ENCODE results near the gene TRPM3.
A peak's percentile ranks its signal among the peaks of the same experiment; 100 is the strongest.

TRPM3 gene

DNA sequence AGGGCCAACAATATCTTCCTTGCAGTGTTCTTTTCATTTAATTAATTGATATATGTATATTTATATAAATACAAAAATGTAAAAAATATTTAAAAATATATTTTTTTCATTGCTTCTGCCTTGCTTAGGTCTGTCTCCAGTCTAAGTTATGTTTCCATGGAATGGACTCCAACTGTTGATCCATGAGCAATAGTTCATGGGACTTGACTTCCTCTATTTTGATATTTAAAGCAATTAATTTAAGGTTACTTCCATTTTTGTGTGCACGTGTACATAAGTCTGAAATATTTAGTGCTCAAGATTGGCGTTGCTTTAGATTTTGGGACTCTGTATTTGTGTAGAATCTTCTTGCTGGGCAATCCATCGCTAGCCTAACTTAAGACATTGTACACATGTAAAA is 551.6 kb downstream of the TRPM3 start:
- DNase-seq = no peak

DNA sequence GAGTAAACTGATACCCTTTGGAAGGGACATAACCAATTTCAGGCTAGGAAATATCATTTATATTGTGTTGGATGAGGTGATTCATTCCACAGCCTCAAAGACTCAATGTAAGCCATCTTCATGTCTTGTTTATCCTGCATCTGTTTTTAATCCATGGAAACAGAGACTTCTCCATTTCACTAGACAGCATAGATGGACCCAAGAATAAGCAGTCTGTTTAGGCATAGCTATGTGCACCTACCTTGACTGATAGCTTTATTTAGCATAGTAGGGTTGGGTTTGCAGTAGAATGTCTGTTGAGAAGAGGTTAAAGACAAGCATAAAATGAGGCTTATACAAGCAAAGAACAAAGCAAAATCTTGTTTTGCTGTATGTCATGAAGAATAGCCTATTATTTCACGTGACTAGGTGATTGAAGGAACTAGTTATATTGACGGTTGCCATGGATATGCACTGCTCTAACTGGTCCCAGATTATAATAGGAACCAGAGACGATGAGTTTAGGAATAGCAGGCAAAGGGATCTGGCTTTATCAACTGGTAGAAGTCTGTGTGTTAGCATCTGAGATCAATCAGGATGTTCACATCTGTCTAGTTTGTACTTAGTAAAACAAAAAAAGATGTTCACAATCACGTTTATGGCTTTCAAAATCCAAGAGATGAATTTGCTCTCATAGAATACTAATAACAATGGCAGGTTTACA is 552.2 kb downstream of the TRPM3 start:
- DNase-seq = no peak

DNA sequence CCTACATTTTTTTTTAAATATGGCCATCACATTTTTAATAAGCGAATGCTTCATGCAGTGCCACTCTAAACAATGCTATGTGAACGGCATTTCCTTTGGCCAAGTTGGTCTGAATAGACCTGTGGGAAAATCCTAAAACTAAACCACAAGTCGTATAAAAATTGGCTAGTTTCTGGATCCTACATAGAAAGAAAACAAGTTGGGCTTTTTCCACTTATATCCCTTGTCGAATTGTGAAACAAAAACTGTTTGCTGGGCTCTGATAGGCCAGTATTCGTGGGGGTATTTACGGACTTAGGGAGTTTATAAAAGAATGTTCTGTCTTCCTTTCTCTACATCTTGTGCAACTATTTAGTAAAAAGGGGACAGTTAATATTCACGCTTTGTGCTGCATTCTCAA is 553.9 kb downstream of the TRPM3 start:
- no peak for DNase-seq

DNA sequence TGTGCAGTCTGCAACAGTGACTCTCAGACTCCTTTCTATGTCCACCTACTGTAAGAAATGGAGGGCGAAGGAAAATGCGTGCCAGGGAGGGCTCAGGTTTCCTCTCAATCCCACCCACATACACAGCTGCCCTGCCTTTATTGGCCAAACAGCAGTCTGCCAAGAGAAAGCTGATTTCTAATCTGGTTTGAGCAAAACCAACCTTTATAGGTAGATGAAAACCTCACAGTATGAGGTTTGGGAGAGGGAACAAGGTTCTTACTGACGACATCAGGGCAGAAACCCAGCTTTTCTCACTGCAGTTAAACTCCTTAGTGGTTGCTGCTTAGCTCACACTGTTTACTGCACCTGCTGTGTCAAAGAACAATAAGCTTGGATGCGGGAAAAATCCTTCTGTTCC is 554.7 kb downstream of the TRPM3 start:
- no peak for DNase-seq

DNA sequence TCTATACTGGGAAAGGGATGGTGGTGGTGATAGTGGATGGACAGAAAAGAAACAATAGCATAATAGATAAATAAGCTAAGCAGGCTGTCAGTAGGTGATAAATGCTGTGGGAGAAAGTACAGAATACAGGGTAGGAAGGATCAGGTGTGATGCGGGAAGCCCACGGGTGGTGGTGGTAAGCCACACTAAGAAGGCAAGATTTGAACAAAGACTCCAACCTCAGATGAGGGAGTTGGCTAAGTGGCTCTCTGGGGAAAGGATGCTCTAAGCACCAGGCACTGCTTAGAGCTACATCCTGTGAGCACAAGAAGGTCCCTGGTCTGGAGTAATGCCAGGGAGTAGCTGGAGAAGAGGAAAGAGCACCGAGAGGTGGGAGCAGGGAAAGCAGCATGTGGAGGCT is 555.4 kb downstream of the TRPM3 start:
- no peak for DNase-seq

DNA sequence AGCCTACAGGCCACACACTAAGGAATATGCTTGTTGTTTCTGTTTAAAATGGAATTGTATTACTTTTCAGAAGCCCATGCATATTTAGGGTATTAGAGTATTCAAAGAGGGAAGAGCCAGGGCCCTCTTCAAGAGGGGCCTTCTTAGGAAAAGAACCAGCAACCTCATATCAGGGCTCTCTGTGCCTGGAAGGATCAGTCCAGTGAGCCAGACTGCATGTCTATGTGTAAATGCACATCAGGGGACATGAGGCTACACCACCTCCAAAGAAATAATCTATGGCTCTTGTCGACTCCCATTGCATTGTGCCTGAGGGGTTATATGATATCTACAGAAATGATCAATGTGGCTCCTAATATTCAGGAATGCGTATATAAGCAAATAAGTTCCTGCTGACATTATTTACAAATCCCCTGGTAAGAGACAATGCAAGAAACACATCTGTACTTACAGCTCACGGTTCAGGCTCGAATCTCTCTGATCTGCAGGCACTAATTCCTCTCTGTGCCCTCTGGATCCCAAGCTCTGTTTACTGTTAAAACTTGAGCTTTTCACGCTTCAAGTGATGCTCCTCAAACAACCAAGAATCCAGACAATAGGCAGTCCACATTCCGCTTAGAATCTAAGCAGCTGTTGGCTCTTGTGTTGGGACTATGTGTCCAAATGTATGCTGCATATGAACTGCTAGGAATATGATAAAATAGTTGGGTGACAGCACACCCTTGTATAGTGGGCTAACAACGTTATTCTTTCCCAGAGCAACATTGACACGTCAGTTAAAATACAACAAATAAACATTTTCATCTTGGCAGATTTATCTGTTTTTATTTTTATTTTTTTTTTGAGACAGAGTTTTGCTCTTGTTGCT is 556.7 kb downstream of the TRPM3 start:
- no peak for DNase-seq

DNA sequence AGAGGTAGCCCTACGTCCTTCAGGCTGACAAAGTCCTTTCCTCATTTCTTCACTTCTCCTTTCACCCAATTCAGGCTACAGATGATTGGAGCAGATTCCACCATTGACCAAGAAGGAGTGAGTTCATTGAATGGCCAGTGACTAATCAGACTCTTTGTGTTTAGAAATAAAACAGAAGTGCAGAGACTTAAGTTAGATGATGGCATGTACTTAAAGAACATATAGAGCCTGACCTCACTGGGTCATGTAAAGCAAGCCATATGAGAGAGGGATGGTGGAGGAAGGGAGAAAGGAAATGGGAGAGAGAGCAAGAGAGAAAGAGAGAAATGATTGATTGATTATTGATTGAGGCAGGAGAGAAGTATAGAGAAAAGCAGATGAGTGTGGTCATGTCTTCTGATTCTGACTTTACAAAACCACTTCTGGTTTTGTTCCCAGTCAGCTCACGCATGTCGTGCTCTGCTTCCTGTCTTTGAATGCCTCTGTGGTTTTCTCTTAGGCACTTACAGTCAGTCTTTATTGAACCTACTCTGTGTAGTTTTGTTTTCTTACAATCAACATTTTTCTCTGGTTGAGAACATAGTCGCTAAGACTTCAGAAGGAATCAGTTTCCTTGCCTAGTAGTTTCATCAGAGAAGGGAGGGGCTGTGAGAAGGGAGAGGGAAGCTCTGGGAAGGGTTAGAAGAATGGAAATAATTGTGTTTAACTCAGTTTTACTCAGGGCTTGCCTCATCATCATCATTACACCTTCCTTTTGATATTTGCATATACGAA is 557.8 kb downstream of the TRPM3 start:
- DNase-seq = no peak

DNA sequence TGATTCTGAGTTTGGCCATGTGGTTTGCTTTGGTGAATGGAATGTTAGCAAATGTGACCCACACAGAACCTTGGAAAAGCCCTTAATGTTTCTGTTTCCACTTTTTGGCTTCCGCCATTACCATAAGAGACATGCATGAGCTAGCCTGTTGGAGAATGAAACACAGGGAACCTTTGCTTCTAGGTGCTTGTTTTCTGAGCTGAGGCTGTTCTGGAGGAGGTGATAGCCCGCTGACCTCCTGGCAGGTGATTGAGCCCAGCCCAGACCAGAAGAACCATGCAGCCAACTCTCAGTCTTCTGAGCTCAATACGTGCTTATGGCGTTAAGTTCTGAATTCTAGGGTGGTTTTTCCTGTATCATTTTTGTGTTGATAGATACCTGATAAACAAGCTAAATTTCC is 558.4 kb downstream of the TRPM3 start:
- DNase-seq = no peak

DNA sequence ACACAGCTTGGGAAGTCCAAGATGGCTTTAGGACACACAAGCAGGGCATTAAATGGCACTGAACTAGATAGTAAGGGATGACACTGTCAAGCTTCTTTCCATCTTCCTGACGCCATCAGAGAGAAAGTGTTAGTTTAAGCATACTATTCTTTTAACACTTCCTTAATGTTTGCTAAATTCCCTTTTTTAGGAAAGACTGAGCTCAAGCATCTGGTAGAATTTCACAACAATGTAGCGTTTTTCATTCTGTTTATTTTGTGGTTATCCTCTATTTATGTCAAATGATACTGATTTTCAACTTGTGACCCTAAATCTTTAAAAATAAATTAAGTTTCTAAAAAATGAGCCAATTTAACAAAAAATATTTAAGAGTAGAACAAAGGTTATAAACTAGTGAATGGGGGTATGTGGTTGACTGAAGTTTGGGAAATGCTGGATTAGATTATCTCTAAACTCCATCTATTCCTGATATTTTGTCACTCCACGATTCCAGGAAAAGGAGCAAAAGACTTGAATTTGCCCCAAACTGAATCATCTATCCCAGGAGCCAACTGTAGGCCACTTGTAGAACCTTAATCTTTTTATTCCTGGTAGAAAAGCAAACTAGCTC is 559.5 kb downstream of the TRPM3 start:
- no peak for DNase-seq

DNA sequence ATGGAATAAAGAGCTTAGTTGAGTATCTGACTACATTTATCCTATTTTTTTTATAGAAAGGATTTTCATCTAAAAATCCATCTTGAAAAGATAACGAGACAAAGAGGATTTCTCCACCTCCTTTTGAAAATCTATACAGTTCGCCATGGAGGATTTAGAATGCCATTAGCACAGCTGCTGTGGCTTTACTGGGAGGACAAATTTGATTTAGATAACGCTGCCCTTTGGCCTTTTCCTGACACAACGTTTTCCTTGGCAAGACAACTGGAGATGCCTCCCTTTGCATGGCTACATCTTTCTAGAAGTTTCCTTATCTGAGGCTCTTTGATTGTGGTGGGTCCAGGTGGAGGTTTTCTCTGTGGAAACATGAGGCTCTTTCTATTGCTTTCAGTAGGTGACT is 560.3 kb downstream of the TRPM3 start:
- DNase-seq = no peak

DNA sequence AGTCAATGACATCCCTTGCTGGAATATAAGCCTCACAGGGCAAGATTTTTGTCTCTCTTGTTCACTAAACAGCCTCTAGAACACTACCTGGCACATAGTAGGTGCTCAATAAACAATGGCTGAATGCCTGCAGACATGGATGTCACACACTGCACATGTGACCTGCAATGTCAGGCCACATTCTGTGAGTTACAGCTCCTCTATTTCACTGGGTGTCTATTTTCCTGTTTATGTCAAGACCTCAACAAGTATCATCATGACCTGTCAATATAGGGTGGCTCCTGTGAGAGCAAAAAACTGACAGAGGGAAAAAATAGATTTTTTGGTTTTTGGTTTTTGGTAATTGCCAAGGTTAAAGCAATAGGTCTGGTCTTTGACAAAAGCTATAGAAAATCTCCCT is 562.3 kb downstream of the TRPM3 start:
- no peak for DNase-seq

DNA sequence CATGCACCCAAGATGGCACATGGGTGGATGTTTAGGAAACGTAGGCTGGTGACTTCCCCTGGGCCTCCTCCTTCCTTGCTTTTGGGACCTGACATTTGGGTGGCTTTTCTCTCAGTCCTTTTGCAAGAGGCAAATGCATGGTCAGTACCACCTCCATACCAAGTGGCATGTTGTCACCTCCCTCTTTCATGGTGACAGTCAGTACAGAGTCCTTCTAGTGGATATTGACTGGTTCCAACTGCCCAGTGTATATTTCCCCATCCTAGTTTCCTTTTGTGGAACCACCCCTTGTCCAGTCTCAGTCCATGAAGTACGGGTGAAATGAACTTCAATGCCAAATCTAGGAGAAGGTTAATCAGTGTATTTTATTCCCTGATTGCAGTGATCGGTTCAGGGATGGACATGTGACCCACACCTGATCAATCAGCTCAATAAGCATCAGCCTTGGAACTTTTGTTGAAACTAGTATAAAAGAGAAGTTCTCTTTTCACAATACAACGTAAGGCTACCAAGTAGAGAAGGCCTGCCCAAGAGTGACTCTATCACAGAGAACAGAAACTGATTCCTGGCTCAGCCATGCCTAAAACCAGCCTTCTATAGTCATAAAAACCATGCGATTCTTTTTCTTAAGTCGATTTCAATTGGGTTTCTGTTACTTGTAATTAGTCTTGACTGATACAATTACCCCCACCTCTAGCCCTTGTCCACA is 563.6 kb downstream of the TRPM3 start:
- DNase-seq = no peak

DNA sequence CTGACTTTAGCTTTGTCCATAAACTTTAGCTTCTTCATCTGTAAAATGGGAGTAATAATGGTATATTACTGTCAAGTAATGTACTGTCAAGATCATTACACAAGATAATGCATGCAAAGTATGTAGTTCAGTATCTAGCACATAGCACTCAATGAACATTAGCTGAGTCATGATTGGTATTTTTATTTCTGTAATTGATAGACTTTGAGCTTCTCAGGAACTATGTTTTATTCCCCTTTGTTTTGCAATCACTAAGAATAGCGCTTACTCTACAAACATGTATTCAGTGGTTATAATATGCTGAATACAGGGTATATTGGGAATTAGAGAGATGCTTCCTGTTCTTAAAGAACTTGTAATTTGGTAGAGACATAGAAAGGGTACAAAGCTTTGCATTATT is 564.6 kb downstream of the TRPM3 start:
- DNase-seq = no peak

DNA sequence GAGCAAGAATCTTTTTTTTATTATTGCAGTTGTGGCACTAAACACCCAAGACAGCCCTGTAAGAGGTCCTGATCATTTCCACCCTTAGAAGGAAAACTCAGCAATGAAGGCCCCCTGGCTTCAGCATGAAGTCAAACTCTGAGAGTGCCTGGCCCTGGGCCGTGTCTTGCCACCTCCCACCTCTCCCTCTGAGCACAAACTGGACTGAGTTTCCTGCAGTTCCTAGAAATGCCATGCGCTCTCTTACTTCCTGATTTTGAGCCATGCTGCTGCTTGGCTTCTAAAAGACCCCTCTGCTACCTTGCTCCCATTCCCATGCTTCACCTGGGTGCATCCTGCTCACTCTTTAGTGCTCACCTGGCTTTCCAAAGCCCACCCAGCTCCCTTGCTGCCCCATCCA is 566.5 kb downstream of the TRPM3 start:
- no peak for DNase-seq

DNA sequence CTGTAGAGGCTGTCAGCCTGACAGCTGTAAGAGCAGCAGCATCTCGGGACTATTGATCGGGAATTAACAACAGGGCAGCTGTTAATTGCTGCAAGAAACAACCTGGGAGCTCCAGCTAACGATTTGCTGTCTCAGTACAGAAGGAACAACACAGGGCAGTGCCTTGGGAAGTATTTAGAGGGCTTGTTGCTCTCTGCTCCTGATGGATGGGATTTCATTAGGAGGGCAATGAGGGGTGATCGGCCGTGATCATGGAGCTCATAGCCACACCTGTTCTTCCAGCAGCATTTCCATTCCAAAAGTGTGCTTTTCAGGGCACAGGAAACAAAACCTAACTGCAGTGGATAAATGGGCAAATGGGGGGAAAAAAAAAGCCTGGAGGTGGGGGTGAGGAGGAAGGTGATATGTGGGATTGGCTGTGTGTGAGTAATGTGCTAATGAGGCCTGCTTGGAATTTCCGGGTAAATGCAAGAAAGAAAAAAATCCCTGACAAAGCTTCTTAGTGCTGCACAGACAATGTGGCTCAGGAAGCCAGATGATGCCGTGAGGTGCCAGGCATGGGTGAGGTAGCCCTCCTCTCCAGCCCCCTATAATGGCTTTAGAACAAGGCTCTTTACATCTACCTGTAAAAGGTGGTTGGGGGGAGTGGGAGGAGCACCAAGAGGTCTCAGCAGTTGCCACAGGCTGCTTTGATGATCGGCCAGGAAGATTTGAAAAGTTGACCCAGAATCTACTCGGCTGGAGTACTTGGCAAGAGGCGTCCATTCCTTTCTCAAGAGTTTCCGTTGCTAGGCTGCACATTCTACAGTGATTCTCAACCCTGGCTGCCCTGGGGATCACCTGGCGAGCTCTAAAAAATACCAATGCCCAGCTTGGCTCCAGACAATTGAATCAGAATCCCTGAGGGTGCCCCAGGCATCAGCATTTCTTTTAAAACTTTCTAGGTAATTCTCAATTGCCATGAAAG is 567.4 kb downstream of the TRPM3 start:
- peak; percentile 45 for DNase-seq

DNA sequence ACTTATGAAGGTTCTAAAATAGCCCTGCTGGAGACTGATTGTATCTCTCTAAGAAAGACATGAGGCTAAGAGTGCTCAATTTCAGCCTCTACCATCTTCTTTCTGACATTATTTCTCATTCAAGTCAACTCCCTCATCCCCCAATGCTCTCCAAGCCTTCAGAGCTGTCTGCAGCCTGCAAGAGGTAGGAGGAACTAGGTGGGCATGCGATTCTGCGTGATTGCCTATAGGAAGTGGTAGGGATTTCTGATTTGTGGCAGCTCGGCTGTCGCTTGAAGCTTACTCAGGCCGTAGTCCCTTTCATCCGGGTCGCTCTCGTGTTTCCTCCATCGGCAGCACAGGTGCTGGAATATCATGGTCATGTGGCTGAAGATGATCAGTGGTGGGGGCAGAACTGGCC is 568.9 kb downstream of the TRPM3 start:
- DNase-seq = no peak

DNA sequence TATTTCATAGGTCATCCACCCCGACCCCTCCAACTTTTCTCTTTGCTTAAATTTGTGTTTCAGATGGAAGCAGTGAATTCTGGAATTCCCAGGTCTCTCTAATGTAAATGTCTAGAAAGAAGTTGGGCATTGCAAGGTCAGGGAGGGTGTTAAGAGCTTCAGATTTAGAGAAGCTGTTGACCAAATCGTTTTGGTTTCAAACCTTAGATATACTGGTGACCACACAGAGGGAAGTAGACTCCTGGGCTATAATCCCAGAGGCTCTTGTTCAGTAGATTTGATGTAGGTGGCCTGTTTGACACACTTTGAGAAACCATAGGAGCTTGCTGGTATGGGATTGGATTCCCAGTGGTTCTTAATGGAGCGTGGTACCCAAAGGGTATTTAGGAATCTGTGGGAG is 569.6 kb downstream of the TRPM3 start:
- DNase-seq = no peak

DNA sequence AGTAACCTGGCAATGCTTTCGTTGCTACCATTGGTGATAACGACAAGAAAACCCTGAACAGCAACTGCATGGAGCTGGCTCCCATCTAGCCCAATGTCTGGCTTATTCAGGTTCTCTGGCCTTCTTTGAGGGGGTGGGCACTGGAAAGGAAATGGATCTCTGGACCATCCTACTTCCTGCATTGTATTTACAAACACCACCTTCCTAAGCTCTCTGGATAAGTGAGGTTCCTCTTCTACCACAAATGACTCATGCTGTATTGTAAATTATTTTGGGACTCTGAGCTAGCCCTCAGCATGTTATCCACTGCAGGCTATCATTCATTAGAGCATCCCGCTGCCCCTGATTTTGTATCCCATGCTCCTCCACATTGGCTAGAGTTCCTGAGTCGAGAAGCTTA is 570.0 kb downstream of the TRPM3 start:
- DNase-seq = no peak

DNA sequence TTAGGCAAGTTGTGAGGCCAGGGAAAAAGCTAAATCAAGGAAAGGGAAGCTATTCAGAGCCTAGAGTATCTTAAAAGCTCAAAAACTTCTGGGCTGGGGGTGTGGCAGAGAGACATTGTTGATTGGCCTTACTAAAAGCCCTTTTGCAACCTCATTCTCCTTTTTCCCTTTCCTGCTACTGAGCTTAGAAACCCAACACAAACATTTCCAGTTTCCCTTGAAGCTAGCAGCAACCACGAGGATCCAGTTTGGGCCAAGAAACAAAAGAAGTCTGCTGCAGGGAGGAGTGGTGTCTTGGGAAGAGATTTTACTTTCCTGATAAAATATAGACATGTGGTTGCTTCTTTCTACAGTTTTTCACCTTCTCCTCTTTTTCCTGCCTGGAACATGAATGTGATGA is 571.5 kb downstream of the TRPM3 start:
- DNase-seq = no peak

DNA sequence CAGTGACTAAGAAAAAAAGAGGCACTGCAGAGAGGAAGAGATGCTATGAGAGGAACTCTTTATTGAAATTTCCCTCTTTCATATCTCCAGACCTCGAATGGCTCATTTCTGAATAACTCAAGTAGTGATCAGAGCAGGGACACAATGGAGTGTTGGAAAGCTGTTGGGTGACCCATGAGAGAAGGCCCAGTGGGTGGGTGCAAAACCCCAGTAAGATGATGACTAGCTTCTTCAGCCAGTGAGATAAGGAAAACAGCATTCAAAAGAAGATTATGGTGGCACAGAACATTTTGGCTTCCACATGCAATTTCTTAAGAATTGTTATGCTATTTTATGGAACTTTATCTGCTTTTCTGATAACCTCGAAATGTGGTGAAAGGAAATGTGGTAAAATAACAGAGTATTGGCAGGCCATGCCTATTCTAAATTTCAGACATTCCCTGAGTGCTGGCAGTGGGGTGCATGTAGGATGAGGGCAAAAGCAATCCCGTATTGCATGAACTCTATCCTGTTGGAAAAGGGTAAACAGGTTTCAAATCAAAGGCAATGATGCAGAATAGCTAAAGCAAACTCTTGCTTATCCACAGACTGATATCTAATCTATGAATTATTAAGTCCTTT is 579.0 kb downstream of the TRPM3 start:
- DNase-seq = no peak

DNA sequence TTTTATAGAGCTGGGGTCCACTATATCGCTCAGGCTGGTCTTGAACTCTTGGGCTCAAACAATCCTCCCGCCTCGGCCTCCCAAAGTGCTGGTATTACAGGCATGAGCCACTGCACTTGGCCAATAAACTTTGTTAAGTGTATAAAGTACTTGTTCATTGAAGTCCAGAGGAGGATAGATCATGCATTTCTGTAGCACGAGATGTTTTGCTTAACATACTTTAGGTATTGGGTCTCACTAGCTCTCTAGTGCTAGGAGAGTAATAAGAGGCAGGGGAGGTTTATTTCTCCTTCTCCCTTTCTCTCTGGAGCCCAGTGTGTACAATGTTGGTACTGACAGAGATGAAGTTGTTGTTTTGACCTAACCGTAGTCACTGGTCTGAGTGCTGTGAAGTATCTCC is 581.4 kb downstream of the TRPM3 start:
- no peak for DNase-seq

Measured in DMS79 (cell line).